NB4 (cell line): ENCODE results near the gene SRRT.

Source experiments
- DNase-seq: peaks from one replicate; pipeline ENCODE4 v3.0.0; 2010; ENCODE audit warnings: low read depth
- H3K4me3 ChIP-seq: one replicate; pipeline ENCODE4 v1.5.1; 2011; ENCODE audit warnings: mild to moderate bottlenecking, low read depth, low read length, moderate library complexity
- CTCF ChIP-seq: IDR thresholded peaks from one replicate; pipeline ENCODE4 v1.5.1; 2012; ENCODE audit warnings: low read depth, low read length
- MAX ChIP-seq: IDR thresholded peaks from 2 replicates; pipeline ENCODE4 v1.6.1; 2011; ENCODE audit warnings: low read depth, low read length
- MYC ChIP-seq: IDR thresholded peaks from 2 replicates; pipeline ENCODE4 v1.6.1; 2011; ENCODE audit warnings: low read depth, low read length
- POLR2A ChIP-seq: IDR thresholded peaks from 2 replicates; pipeline ENCODE4 v1.6.1; 2011; ENCODE audit warnings: mild to moderate bottlenecking; ENCODE audit not compliant: insufficient read length; ENCODE audit errors: extremely low read depth

The SRRT gene

GRCh38 chr7:100861616-100861985 is 13.3 kb upstream of the SRRT start:
- TF ChIP-seq MYC: no peak
- TF ChIP-seq MAX: no peak
- no peak for TF ChIP-seq CTCF
- no peak for TF ChIP-seq POLR2A
- H3K4me3 ChIP-seq: no peak overlapping the region
- DNase-seq: no peak

- no peak overlapping the region for H3K4me3 ChIP-seq
- TF ChIP-seq MYC (no peak), CTCF (no peak), MAX (no peak), POLR2A (no peak)
- DNase-seq: no peak
These were observed 11.4 kb upstream of the SRRT start for GRCh38 chr7:100863406-100863950.

GRCh38 chr7:100864263-100864845 is 10.5 kb upstream of the SRRT start:
- DNase-seq: no peak
- H3K4me3 ChIP-seq: no peak overlapping the region
- TF ChIP-seq CTCF (no peak), POLR2A (no peak), MYC (no peak), MAX (no peak)

DNA sequence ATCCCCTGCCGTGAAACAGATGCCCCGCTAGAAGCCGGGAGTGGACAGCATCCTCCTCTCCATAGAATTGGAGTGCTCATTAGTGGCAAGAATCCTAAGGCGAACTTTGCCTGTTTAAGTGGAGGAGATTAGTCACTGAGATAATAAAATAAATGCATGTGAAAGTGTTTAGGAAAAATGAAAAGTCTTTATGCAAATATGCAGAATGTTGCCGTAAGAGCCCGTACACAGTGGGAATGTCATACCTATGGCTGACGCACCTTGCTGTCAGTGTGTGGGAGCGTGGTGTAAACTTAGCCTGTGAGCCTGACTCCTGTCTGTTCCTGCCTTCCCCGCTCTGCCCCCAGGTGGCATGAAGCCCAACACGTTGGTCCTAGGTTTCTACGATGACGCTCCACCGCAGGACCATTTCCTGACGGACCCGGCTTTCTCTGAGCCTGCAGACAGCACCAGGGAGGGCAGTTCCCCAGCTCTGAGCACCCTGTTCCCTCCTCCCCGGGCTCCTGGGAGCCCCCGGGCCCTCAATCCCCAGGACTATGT is 9.5 kb upstream of the SRRT start:
- H3K4me3 ChIP-seq: no peak overlapping the region
- no peak for TF ChIP-seq CTCF
- TF ChIP-seq MYC: no peak
- TF ChIP-seq MAX: no peak
- TF ChIP-seq POLR2A: no peak
- no peak for DNase-seq

DNA sequence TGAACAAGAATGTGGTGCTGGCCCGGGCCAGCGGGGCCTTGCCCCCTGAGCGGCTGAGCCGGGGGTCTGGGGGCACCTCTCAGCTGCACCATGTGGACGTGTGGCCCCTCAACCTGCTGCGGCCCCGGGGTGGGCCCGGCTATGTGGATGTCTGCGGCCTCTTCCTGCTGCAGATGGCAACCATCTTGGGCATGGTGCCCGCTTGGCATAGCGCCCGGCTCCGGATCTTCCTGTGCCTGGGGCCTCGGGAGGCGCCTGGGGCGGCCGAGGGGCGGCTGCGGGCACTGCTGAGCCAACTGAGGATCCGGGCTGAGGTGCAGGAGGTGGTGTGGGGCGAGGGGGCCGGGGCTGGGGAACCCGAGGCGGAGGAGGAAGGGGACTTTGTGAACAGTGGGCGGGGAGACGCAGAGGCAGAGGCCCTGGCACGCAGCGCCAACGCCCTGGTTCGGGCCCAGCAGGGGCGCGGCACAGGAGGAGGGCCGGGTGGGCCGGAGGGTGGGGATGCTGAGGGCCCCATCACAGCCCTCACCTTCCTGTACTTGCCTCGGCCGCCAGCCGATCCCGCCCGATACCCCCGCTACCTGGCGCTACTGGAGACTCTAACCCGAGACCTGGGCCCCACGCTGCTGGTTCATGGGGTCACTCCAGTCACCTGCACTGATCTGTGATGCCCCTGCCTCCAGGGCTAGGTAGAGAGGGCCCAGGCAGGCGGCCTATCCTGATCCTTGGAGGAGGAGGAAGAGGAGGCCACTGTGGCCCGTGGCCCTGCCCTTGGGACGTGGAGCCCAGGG is 8.8 kb upstream of the SRRT start:
- peak overlapping the region; percentile 83 for H3K4me3 ChIP-seq
- no peak for DNase-seq
- TF ChIP-seq CTCF (no peak), MAX (no peak), MYC (no peak), POLR2A (no peak)
